ENCODE data around the gene HSP90B1. TPM values are rescaled to one million over a fixed set of nuclear protein-coding genes. Genes with fewer than 3 reads are reported as not detected.

Gene HSP90B1
- total and polyA plus RNA-seq, 7 donors, result 85.7 to 238 (median 129) TPM

DNA sequence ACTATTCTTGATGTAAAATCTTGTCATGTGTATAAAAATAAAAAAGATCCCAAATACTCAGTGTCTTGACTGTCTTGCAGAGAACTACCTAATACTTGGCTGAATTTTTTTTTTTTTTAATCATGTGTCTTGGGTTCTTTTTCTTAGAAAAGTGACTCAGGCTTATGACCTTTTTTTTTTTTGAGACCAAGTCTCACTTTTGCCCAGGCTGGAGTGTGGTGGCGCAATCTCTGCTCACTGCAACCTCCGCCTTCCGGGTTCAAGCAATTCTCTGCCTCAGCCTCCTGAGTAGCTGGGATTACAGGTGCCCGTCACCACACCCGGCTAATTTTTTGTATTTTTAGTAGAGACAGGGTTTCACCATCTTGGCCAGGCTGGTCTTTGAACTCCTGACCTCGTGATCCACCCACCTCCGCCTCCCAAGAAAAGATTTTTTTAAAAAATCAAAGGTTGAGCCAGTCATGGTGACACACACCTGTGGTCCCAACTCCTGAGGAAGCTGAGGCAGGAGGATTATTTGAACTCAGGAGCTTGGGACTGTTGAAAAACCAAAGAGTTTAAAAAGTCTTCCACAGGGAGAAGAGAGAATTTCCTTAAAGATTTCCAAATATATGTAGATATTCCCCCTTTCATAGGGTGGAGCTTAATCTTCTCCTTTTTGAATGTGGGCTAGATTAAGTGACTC is 17.8 kb downstream of the HSP90B1 start:
- H3K27me3 ChIP-seq (ENCODE audit: insufficient read depth in 3 of 3, low read length in 2 of 3), result no peaks in the 10 kb centered on the region
- peaks cover 22 to 100% of the 10 kb centered on the region in 2 donors for H3K36me3 ChIP-seq (ENCODE audit: insufficient read depth in 1 of 2, low read depth in 1 of 2)
- no peaks in the 10 kb centered on the region for H3K9me3 ChIP-seq
- no peaks in the 10 kb centered on the region for H3K4me1 ChIP-seq
- ATAC-seq (no peak), DNase-seq (no peak)
- 90 to 95% (median 95%) methylated on average over 7 of the region's 7 CpGs for WGBS, 3 donors
- H3K27ac ChIP-seq, result no peak overlapping the region
- intact Hi-C loops (cut with DNase I), result loop anchor here (5.0 to 10.0 kb wide), 3 partner anchors 34 to 1187 kb away; no protein-coding TSS in a partner anchor
- H3K4me3 ChIP-seq, result no peak overlapping the region
- TF ChIP-seq, protein P1, sequence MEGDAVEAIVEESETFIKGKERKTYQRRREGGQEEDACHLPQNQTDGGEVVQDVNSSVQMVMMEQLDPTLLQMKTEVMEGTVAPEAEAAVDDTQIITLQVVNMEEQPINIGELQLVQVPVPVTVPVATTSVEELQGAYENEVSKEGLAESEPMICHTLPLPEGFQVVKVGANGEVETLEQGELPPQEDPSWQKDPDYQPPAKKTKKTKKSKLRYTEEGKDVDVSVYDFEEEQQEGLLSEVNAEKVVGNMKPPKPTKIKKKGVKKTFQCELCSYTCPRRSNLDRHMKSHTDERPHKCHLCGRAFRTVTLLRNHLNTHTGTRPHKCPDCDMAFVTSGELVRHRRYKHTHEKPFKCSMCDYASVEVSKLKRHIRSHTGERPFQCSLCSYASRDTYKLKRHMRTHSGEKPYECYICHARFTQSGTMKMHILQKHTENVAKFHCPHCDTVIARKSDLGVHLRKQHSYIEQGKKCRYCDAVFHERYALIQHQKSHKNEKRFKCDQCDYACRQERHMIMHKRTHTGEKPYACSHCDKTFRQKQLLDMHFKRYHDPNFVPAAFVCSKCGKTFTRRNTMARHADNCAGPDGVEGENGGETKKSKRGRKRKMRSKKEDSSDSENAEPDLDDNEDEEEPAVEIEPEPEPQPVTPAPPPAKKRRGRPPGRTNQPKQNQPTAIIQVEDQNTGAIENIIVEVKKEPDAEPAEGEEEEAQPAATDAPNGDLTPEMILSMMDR (IDR thresholded peaks at IDR 0.05), result no peak

DNA sequence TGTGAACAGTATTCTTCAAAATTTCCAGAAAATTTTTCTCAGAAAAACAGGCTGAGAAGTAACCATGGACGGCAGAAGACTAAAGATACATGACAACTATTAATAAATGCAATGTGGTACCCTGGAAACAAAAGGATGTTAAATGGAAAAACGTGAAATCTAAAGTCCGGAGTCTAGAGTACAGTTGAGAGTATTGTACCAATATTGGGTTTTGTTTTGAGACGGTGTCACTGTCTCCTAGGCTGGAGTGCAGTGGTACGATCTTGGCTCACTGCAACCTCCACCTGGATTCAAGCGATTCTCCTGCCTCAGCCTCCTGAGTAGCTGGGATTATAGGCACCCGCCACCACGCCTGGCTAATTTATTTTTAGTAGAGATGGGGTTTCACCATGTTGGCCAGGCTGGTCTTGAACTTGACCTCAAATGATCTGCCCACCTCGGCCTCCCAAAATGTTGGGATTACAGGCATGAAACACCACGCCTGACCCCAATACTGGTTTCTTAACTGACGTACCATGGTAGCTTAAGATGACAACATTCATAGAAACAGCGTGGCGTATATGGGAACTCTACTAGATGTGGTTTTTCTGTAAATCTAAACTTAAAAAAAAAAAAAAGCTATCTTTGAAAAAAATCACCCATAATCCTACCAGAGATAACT is 18.7 kb downstream of the HSP90B1 start:
- no peak for DNase-seq
- Histone ChIP-seq H3K36me3 (ENCODE audit: insufficient read depth in 1 of 2, low read depth in 1 of 2) (peaks cover 21 to 100% of the 10 kb centered on the region in 2 donors), H3K4me3 (no peak overlapping the region), H3K4me1 (no peaks in the 10 kb centered on the region), H3K9me3 (no peaks in the 10 kb centered on the region), H3K27me3 (ENCODE audit: insufficient read depth in 3 of 3, low read length in 2 of 3) (no peaks in the 10 kb centered on the region), H3K27ac (no peak overlapping the region)
- TF ChIP-seq, protein P1 (IDR thresholded peaks at IDR 0.05), result no peak
- 61 to 75% (median 65%) methylated on average over 13 of the region's 13 CpGs for WGBS, 3 donors
- intact Hi-C loops (cut with DNase I), result loop anchor here (5.0 to 10.0 kb wide), 3 partner anchors 33 to 1186 kb away; no protein-coding TSS in a partner anchor
- no peak for ATAC-seq

DNA sequence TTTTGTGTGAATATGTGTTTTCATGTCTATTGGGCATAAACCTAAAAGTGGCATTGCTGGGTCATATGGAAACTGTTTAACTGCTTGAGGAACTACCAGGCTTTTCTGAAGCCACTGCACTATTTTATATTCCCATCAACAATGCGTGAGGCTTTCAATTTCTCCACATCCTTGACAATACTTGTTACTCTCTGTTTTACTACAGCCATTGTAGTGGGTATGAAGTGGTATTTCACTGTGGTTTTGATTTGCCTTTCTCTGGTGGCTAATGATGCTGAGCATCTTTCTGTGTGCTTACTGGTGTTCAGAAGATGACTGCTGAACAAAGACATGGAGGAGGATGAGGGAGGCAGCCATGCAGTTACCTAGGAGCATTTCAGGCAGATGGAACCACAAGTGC is 22.3 kb downstream of the HSP90B1 start:
- intact Hi-C loops (cut with DNase I), result loop anchor here in 1 of 2 donors (10.0 kb wide), 1 partner anchor 352 kb away; the partner anchor contains the start of gene EID3
- peaks cover 13 to 74% of the 10 kb centered on the region in 2 donors for H3K36me3 ChIP-seq (ENCODE audit: insufficient read depth in 1 of 2, low read depth in 1 of 2)
- TF ChIP-seq, protein P1 (IDR thresholded peaks at IDR 0.05), result no peak
- no peak overlapping the region for H3K27ac ChIP-seq
- DNase-seq (no peak), ATAC-seq (no peak)
- H3K4me3 ChIP-seq, result no peak overlapping the region
- no peaks in the 10 kb centered on the region for H3K9me3 ChIP-seq
- H3K4me1 ChIP-seq, result peaks cover 17% of the 10 kb centered on the region
- no peaks in the 10 kb centered on the region for H3K27me3 ChIP-seq (ENCODE audit: insufficient read depth in 3 of 3, low read length in 2 of 3)
- WGBS, 3 donors, result 33 to 40% (median 39%) methylated on average over 1 of the region's 1 CpG

DNA sequence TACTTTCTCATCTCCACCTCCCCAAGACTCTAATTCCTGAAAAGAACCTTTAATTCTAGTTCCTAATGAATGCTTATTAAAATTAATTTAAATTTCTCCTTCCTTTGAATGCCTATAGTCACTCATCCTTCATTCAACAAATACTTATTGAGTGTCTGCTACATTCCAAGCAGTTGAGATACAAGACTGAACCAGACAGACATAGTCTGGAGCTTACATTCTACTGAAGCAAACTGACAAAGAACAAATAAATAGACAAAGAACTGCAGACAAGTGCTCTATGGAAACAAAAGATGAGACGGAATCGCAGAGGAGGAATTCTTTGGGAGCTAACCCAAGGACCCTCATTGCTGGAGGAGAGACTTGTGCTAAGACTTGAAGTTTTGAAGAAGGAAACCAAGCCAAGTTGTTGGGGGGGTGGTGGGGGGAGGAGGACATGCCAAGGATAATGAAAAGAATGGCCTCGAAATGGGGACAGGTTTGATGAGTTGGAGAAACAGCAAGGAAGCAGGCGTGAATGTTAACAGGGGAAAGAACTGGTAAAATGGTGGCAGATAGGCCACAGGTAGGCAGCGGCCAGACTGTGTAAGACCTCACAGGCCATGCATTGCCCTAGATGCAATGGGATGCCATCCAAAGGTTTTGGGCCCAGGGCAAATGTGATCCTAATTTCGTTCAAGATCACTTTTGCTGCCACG is 25.8 kb downstream of the HSP90B1 start:
- peak in 1 of 4 donors; percentile 6 for ATAC-seq
- no peak for DNase-seq
- intact Hi-C loops (cut with DNase I), result loop anchor here in 1 of 2 donors (1.0 to 10.0 kb wide), 3 partner anchors 9 to 349 kb away; partner anchors contain the start of genes EID3, HSP90B1 and TDG
- H3K9me3 ChIP-seq, result no peaks in the 10 kb centered on the region
- H3K27me3 ChIP-seq (ENCODE audit: insufficient read depth in 3 of 3, low read length in 2 of 3), result no peaks in the 10 kb centered on the region
- WGBS, 3 donors, result 21 to 29% (median 26%) methylated on average over 7 of the region's 7 CpGs
- H3K4me3 ChIP-seq, result peak overlapping the region; percentile 99
- peak overlapping the region; percentile 91 for H3K27ac ChIP-seq
- TF ChIP-seq, protein P1 (IDR thresholded peaks at IDR 0.05), result no peak
- peaks cover 6 to 39% of the 10 kb centered on the region in 2 donors for H3K36me3 ChIP-seq (ENCODE audit: insufficient read depth in 1 of 2, low read depth in 1 of 2)
- H3K4me1 ChIP-seq, result peaks cover 20% of the 10 kb centered on the region
